Measurements from ENCODE around the gene NOL6.
"Not testable (repeated sequence)": the region's sequence is repeated elsewhere in the genome, so short reads cannot be mapped to it uniquely, and the experiment has no call there.

Gene NOL6

GRCh38 chr9:33473643-33474352 lies at the start of gene NOL6:
Gene NOL6 (minus strand): TSS chr9:33473924. CDS start chr9:33473842, 82 bp downstream.
- no peak for TF ChIP-seq CTCF (IDR thresholded peaks at IDR 0.05; ENCODE audit: insufficient read depth, low read length, missing control alignments)
- peak within 1 kb of the TSS; percentile 93 for H3K4me3 ChIP-seq (ENCODE audit: low read depth, low read length)
- ChIA-PET POLR2A (interaction anchor here (0.6 to 1.4 kb wide), 15 partner anchors 9 to 351 kb away, joined by 3 to 10 read pairs (median 4); partner anchors contain the start of genes ANKRD18B, AQP3 and NFX1), CTCF (interaction anchor here (0.8 to 17.4 kb wide), 11 partner anchors 8 to 247 kb away, joined by 3 to 284 read pairs (median 7); partner anchors contain the start of gene AQP3)
- DNase-seq (ENCODE audit: low read depth, low spot score), result peak; percentile 94

- H3K4me3 ChIP-seq (ENCODE audit: low read depth, low read length); POLR2A ChIA-PET; CTCF ChIA-PET; DNase-seq (ENCODE audit: low read depth, low spot score): not testable (repeated sequence)
Observed at GRCh38 chr9:33521861-33522260, 48.1 kb upstream of the NOL6 start.

GRCh38 chr9:33517934-33518577 lies 44.3 kb upstream of the NOL6 start:
- H3K4me3 ChIP-seq (ENCODE audit: low read depth, low read length); DNase-seq (ENCODE audit: low read depth, low spot score); POLR2A ChIA-PET: not testable (repeated sequence)
- CTCF ChIA-PET, result interaction anchor here (0.7 to 2.0 kb wide), 11 partner anchors 9 to 228 kb away, joined by 3 to 14 read pairs (median 5); partner anchors contain the start of genes NFX1 and NOL6

- peak; percentile 23 for TF ChIP-seq CTCF (IDR thresholded peaks at IDR 0.05; ENCODE audit: insufficient read depth, low read length, missing control alignments)
- no peak overlapping the region for H3K4me3 ChIP-seq (ENCODE audit: low read depth, low read length)
- DNase-seq (ENCODE audit: low read depth, low spot score), result no peak
- POLR2A ChIA-PET, result no interaction called here
- CTCF ChIA-PET, result interaction anchor here (0.6 to 2.0 kb wide), 12 partner anchors 8 to 228 kb away, joined by 3 to 14 read pairs (median 4); partner anchors contain the start of genes NFX1 and NOL6
Observed at GRCh38 chr9:33517373-33517772, 43.6 kb upstream of the NOL6 start.

- H3K4me3 ChIP-seq (ENCODE audit: low read depth, low read length); POLR2A ChIA-PET; CTCF ChIA-PET; DNase-seq (ENCODE audit: low read depth, low spot score): not testable (repeated sequence)
Observed at GRCh38 chr9:33516397-33516796, 42.7 kb upstream of the NOL6 start.

- H3K4me3 ChIP-seq (ENCODE audit: low read depth, low read length); POLR2A ChIA-PET; DNase-seq (ENCODE audit: low read depth, low spot score); CTCF ChIA-PET: not testable (repeated sequence)
Observed at GRCh38 chr9:33515342-33515995, 41.7 kb upstream of the NOL6 start.

- POLR2A ChIA-PET; DNase-seq (ENCODE audit: low read depth, low spot score); H3K4me3 ChIP-seq (ENCODE audit: low read depth, low read length); CTCF ChIA-PET: not testable (repeated sequence)
Observed at GRCh38 chr9:33512535-33512934, 38.8 kb upstream of the NOL6 start.

- not testable (repeated sequence) for DNase-seq (ENCODE audit: low read depth, low spot score)
- ChIA-PET POLR2A (interaction anchor here (0.6 kb wide), 1 partner anchor 31 kb away, joined by 3 read pairs; no protein-coding TSS in a partner anchor), CTCF (interaction anchor here (1.3 kb wide), 1 partner anchor 37 kb away, joined by 3 read pairs; the partner anchor contains the start of gene NOL6)
Observed at GRCh38 chr9:33511184-33511517, 37.4 kb upstream of the NOL6 start.

More at GRCh38 chr9:33511184-33511517, 37.4 kb upstream of the NOL6 start:
- peak overlapping the region; percentile 70 for H3K4me3 ChIP-seq (ENCODE audit: low read depth, low read length)
